ENCODE data around the gene FAM53B.

Gene FAM53B

DNA sequence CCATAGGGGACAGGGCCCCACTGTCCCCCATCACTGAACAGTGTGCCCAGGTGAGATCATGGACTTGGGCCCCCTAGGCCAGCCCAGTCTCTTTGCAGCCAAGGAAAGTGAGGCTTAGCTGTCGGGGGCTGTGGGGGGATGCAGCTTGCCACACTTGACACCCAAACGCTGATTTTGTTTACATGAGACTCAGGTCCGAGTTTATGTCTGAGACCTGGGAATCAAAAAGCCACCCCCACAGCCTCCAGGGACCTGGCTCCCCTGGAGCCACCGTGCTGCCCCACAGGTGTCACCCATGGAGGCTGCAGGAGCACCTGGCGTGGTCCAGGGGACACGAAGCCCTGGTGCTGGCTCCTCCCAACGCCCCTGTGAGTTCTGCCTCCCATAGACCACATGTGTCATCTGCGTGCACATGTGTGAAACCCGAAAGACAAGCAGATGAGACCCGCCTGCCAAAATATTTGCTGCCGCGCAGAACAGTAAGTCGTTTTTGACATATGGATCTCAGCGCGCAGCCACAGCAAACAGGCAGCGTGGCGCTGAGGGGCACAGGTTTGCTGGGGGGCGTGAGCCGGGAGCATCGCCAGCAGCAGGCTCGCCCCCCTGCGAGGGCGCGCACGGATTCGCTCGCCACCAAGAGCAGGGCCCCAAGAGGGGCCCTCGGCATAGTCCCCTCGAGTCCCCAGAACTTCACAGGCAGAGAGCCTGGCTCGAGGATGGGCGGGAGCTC is 170.3 kb downstream of the FAM53B start:
- no peak for DNase-seq

- DNase-seq, result no peak
Measured at GRCh38 chr10:124572751-124573150, 171.4 kb downstream of the FAM53B start.

GRCh38 chr10:124570646-124571045 is 173.5 kb downstream of the FAM53B start:
- no peak for DNase-seq

DNA sequence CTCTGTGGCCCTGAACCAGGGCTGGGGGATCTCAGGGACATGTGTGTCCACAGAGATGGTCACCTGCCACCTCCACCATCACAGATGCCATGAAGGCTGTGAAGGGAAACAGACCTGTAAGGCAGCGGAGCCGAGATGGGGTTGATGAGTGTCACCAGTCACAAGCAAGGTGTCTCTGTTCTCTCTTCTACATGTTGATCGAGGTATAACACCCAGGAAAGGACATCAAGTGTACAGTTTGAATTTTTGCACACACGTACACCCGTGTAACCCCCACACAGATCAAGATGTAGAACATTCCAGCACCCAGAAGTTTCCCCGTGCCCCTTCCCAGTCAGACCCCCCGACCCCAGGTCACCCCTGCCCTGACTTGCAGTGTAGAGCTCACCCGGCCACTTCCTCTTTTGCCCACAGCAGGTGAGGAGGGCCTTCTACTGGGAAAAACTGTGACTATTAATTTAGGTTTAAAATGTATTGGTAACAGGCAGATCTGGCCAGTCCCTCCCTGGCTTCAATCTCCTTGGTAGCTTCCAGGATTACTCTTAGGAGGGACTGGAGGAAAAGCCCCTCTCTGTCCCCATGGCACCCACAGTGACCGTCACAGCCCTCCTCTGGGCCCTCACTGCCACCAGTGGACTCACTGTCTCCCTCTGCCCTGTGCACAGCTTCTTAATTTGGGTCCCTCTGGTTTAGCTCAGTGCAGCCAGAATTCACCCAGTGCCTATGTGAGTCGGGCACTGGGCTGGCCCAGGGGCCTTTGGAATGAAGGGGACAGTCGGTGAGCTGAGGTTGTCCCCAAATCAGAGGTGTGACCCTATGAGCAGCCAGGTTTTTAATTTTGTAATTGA is 174.3 kb downstream of the FAM53B start:
- DNase-seq, result no peak
